Activated naive CD8-positive, alpha-beta T cell treated with anti-CD3 and anti-CD28 coated beads for 36 hours (primary cell): ENCODE data around the gene GJA10. TPM values are rescaled to one million over a fixed set of nuclear protein-coding genes. Genes with fewer than 3 reads are reported as not detected.

Source experiments
- total RNA-seq, 2 experiments: library from RNA; stranded (reverse); gene quantifications; one replicate each; pipeline ENCODE4 v1.2.3, GENCODE V29; 2021

Gene GJA10
- total RNA-seq, 2 experiments from 2014 or later, result not detected

Other genes with a start within 250 kb of the GJA10 start
- gene MDN1, start 74.7 kb upstream of the GJA10 start, total RNA-seq, result 10 to 100 TPM; 64.4 to 66.8 TPM
- 10 to 100 TPM; 33.3 to 33.9 TPM for gene CASP8AP2, start 64.6 kb upstream of the GJA10 start, total RNA-seq